GM19395 (cell line): ENCODE data around the gene RERG.
"Not testable (repeated sequence)": the region's sequence is repeated elsewhere in the genome, so short reads cannot be mapped to it uniquely, and the experiment has no call there.

Source experiments
- ATAC-seq: cut with Tn5 transposase; IDR thresholded peaks from one replicate; pipeline ENCODE4 v1.9.1; 2021; ENCODE audit warnings: mild to moderate bottlenecking, moderate library complexity; ENCODE audit not compliant: unreplicated experiment

Gene RERG

GRCh38 chr12:15151161-15152091, 69.8 kb downstream of the RERG start:
- no peak for ATAC-seq

- no peak for ATAC-seq
These were observed 74.6 kb downstream of the RERG start for GRCh38 chr12:15146585-15146984.

GRCh38 chr12:15143467-15143866, 77.8 kb downstream of the RERG start:
- ATAC-seq: no peak

GRCh38 chr12:15142711-15143110, 78.5 kb downstream of the RERG start:
- no peak for ATAC-seq

- ATAC-seq: no peak
These were observed 89.8 kb downstream of the RERG start for GRCh38 chr12:15131431-15131830.

- ATAC-seq: no peak
These were observed 90.7 kb downstream of the RERG start for GRCh38 chr12:15130541-15130940.

GRCh38 chr12:15123401-15123800, 97.8 kb downstream of the RERG start:
- no peak for ATAC-seq

- no peak for ATAC-seq
These were observed 98.9 kb downstream of the RERG start for GRCh38 chr12:15122344-15122743.

- ATAC-seq: no peak
These were observed 102.3 kb downstream of the RERG start for GRCh38 chr12:15118955-15119354.

- no peak for ATAC-seq
These were observed 104.2 kb downstream of the RERG start for GRCh38 chr12:15116983-15117382.

- ATAC-seq: no peak
These were observed 105.1 kb downstream of the RERG start for GRCh38 chr12:15116086-15116485.

GRCh38 chr12:15115434-15115833, 105.8 kb downstream of the RERG start:
- ATAC-seq: no peak

- ATAC-seq: no peak
These were observed 106.7 kb downstream of the RERG start for GRCh38 chr12:15114501-15114900.

GRCh38 chr12:15092826-15093225, 128.4 kb downstream of the RERG start:
- no peak for ATAC-seq

- no peak for ATAC-seq
These were observed 130.8 kb downstream of the RERG start for GRCh38 chr12:15090441-15090840.

GRCh38 chr12:15088105-15088504, 133.1 kb downstream of the RERG start:
- ATAC-seq: no peak

- not testable (repeated sequence) for ATAC-seq
These were observed 143.5 kb downstream of the RERG start for GRCh38 chr12:15077751-15078150.

- no peak for ATAC-seq
These were observed 146.9 kb downstream of the RERG start for GRCh38 chr12:15074351-15074750.

- no peak for ATAC-seq
These were observed 162.1 kb downstream of the RERG start for GRCh38 chr12:15059123-15059522.
